HepG2 (cell line): ENCODE results near the gene C12orf43. TPM values are rescaled to one million over a fixed set of nuclear protein-coding genes. Genes with fewer than 3 reads are reported as not detected.

Experiments used
- ARID3A ChIP-seq: IDR thresholded peaks from 2 replicates; pipeline ENCODE4 v1.6.1; 2012; ENCODE audit warnings: low read depth, low read length, improper control_type of control experiment
- CHD4 ChIP-seq: fragments of 200-600 bp; sonication (generic); IDR thresholded peaks from 2 replicates; pipeline ENCODE4 v1.7.0; 2017; ENCODE audit warnings: mild to moderate bottlenecking, low read length, borderline replicate concordance
- DPF2 ChIP-seq: sonication (generic); formaldehyde crosslinking; IDR thresholded peaks from 2 replicates; pipeline ENCODE4 v1.4.0; 2020; ENCODE audit warnings: mild to moderate bottlenecking, low read depth, missing genetic modification reagents, borderline replicate concordance
- FOXK2 ChIP-seq: fragments of 450-650 bp; IDR thresholded peaks from 2 replicates; pipeline ENCODE4 v1.6.1; 2016
- HOXD1 ChIP-seq: sonication (generic); formaldehyde crosslinking; IDR thresholded peaks from 2 replicates; pipeline ENCODE4 v1.5.0; 2020; ENCODE audit warnings: missing genetic modification reagents
- KMT2A ChIP-seq: sonication (generic); formaldehyde crosslinking; IDR thresholded peaks from 2 replicates; pipeline ENCODE4 v1.4.0; 2020; ENCODE audit warnings: missing genetic modification reagents
- MIXL1 ChIP-seq: IDR thresholded peaks from 2 replicates; pipeline ENCODE4 v1.6.1; 2016
- NCOR1 ChIP-seq: fragments of 200-600 bp; sonication (generic); IDR thresholded peaks from 2 replicates; pipeline ENCODE4 v1.7.0; 2017; ENCODE audit warnings: antibody characterized with exemption, low read length, borderline replicate concordance
- NONO ChIP-seq, 2 experiments: fragments of 450-650 bp in 1 of 2; sonication (generic) in 1 of 2; formaldehyde crosslinking in 1 of 2; IDR thresholded peaks in 1 of 2; conservative IDR thresholded peaks in 1 of 2; 2 replicates each; pipeline versions ENCODE4 v1.6.1 to v1.8.0; 2017 to 2022; ENCODE audit warnings: mild to moderate bottlenecking in 1 of 2, missing genetic modification reagents in 1 of 2, moderate library complexity in 1 of 2
- SOX5 ChIP-seq: IDR thresholded peaks from 2 replicates; pipeline ENCODE4 v1.6.1; 2016; ENCODE audit warnings: borderline replicate concordance
- SP2 ChIP-seq: sonication (generic); formaldehyde crosslinking; IDR thresholded peaks from 2 replicates; pipeline ENCODE4 v1.5.1; 2020; ENCODE audit warnings: mild to moderate bottlenecking, missing genetic modification reagents
- SRF ChIP-seq: IDR thresholded peaks from 2 replicates; pipeline ENCODE4 v1.6.1; 2011; ENCODE audit warnings: mild to moderate bottlenecking, low read depth, low read length, moderate library complexity
- ZBTB46 ChIP-seq: sonication (generic); formaldehyde crosslinking; IDR thresholded peaks from 2 replicates; pipeline ENCODE4 v1.4.0; 2020; ENCODE audit warnings: mild to moderate bottlenecking, missing genetic modification reagents, borderline replicate concordance
- ZC3H4 ChIP-seq: sonication (generic); formaldehyde crosslinking; IDR thresholded peaks from 2 replicates; pipeline ENCODE4 v1.4.0; 2020; ENCODE audit warnings: missing genetic modification reagents, borderline replicate concordance
- polyA plus RNA-seq, 8 experiments: library from polyadenylated mRNA; depleted of rRNA in 3 of 8; stranded (reverse) in 7 of 8; unstranded in 1 of 8; fragments of >200 nt; fragmentation: Illumina TruSeq in 4 of 8; extraction: Trizol in 4 of 8; gene quantifications; 2 replicates each; pipeline versions ENCODE4 v1.2.1 to v1.2.3, GENCODE V29; 2011 to 2016; ENCODE audit warnings: low read depth in 4 of 8, missing spikeins in 1 of 8, mixed read lengths in 1 of 8; ENCODE audit not compliant: insufficient read depth in 1 of 8
- total RNA-seq, 5 experiments: library from RNA; depleted of rRNA; stranded (reverse); fragments of >200 nt; fragmentation: Illumina TruSeq; extraction: Trizol; gene quantifications; 2 replicates each; pipeline ENCODE4 v1.2.3, GENCODE V29; 2016; ENCODE audit warnings: low read depth in 1 of 5
- TF ChIP-seq, protein P1 (sequence below): sonication (generic); formaldehyde crosslinking; conservative IDR thresholded peaks from 2 replicates; pipeline ENCODE4 v1.4.0; 2020; ENCODE audit warnings: mild to moderate bottlenecking, missing genetic modification reagents, moderate library complexity
- TF ChIP-seq, protein P2 (sequence below): IDR thresholded peaks from 2 replicates; pipeline ENCODE4 v1.6.1; 2016; ENCODE audit warnings: low read depth, missing genetic modification reagents, missing compliant biosample characterization

Gene C12orf43
- total and polyA plus RNA-seq, 2 of the 13 experiments (the other 11 are each of a cell fraction or from before 2014, with no cell fraction given), result 7.9 to 11.1 TPM

- TF ChIP-seq ARID3A (0 out of 2 replicates have a peak, but pooled peaks have one; percentile 9), ZC3H4 (CRISPR knock-in tag) (no peak), MIXL1 (peak; percentile 64; the same call in 1 of the 2 replicates), KMT2A (CRISPR knock-in tag) (no peak), DPF2 (no peak), FOXK2 (no peak), ZBTB46 (CRISPR knock-in tag) (no peak), SOX5 (CRISPR knock-in tag) (peak; percentile 41; the same call in 1 of the 2 replicates), SRF (peak; percentile 97), NCOR1 (no peak), NONO (IDR thresholded peaks at IDR 0.05) (no peak), NONO (CRISPR knock-in tag; conservative IDR thresholded peaks at IDR 0.05) (no peak), HOXD1 (CRISPR knock-in tag) (no peak), CHD4 (0 out of 2 replicates have a peak, but pooled peaks have one; percentile 21), SP2 (CRISPR knock-in tag) (no peak)
- TF ChIP-seq, protein P1, sequence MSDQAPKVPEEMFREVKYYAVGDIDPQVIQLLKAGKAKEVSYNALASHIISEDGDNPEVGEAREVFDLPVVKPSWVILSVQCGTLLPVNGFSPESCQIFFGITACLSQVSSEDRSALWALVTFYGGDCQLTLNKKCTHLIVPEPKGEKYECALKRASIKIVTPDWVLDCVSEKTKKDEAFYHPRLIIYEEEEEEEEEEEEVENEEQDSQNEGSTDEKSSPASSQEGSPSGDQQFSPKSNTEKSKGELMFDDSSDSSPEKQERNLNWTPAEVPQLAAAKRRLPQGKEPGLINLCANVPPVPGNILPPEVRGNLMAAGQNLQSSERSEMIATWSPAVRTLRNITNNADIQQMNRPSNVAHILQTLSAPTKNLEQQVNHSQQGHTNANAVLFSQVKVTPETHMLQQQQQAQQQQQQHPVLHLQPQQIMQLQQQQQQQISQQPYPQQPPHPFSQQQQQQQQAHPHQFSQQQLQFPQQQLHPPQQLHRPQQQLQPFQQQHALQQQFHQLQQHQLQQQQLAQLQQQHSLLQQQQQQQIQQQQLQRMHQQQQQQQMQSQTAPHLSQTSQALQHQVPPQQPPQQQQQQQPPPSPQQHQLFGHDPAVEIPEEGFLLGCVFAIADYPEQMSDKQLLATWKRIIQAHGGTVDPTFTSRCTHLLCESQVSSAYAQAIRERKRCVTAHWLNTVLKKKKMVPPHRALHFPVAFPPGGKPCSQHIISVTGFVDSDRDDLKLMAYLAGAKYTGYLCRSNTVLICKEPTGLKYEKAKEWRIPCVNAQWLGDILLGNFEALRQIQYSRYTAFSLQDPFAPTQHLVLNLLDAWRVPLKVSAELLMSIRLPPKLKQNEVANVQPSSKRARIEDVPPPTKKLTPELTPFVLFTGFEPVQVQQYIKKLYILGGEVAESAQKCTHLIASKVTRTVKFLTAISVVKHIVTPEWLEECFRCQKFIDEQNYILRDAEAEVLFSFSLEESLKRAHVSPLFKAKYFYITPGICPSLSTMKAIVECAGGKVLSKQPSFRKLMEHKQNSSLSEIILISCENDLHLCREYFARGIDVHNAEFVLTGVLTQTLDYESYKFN, result no peak
- TF ChIP-seq, protein P2, sequence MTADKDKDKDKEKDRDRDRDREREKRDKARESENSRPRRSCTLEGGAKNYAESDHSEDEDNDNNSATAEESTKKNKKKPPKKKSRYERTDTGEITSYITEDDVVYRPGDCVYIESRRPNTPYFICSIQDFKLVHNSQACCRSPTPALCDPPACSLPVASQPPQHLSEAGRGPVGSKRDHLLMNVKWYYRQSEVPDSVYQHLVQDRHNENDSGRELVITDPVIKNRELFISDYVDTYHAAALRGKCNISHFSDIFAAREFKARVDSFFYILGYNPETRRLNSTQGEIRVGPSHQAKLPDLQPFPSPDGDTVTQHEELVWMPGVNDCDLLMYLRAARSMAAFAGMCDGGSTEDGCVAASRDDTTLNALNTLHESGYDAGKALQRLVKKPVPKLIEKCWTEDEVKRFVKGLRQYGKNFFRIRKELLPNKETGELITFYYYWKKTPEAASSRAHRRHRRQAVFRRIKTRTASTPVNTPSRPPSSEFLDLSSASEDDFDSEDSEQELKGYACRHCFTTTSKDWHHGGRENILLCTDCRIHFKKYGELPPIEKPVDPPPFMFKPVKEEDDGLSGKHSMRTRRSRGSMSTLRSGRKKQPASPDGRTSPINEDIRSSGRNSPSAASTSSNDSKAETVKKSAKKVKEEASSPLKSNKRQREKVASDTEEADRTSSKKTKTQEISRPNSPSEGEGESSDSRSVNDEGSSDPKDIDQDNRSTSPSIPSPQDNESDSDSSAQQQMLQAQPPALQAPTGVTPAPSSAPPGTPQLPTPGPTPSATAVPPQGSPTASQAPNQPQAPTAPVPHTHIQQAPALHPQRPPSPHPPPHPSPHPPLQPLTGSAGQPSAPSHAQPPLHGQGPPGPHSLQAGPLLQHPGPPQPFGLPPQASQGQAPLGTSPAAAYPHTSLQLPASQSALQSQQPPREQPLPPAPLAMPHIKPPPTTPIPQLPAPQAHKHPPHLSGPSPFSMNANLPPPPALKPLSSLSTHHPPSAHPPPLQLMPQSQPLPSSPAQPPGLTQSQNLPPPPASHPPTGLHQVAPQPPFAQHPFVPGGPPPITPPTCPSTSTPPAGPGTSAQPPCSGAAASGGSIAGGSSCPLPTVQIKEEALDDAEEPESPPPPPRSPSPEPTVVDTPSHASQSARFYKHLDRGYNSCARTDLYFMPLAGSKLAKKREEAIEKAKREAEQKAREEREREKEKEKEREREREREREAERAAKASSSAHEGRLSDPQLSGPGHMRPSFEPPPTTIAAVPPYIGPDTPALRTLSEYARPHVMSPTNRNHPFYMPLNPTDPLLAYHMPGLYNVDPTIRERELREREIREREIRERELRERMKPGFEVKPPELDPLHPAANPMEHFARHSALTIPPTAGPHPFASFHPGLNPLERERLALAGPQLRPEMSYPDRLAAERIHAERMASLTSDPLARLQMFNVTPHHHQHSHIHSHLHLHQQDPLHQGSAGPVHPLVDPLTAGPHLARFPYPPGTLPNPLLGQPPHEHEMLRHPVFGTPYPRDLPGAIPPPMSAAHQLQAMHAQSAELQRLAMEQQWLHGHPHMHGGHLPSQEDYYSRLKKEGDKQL (CRISPR knock-in tag), result no peak
Measured at GRCh38 chr12:121026274-121027045, 10.2 kb upstream of the C12orf43 start (continued).
